Ectodermal cell (in vitro differentiated cells): ENCODE results near the gene C5orf63.

ENCODE experiments used
- H3K27ac ChIP-seq: 2 replicates; pipeline ENCODE4 v1.7.0; 2013; ENCODE audit warnings: mild to moderate bottlenecking, low read depth, low read length; ENCODE audit not compliant: insufficient read depth, poor library complexity, severe bottlenecking
- H3K27me3 ChIP-seq: 2 replicates; pipeline ENCODE4 v1.7.0; 2013; ENCODE audit warnings: mild to moderate bottlenecking, low read length; ENCODE audit not compliant: insufficient read depth, control insufficient read depth, poor library complexity, severe bottlenecking
- H3K36me3 ChIP-seq: one replicate; pipeline ENCODE4 v1.7.0; 2013; ENCODE audit warnings: low read length; ENCODE audit not compliant: control insufficient read depth, insufficient read depth
- H3K4me1 ChIP-seq: one replicate; pipeline ENCODE4 v1.7.0; 2013; ENCODE audit warnings: low read length; ENCODE audit not compliant: control insufficient read depth, insufficient read depth
- H3K4me3 ChIP-seq: 2 replicates; pipeline ENCODE4 v1.7.0; 2013; ENCODE audit warnings: low read depth, low read length, control low read depth; ENCODE audit not compliant: insufficient read depth
- H3K9me3 ChIP-seq: 2 replicates; pipeline ENCODE4 v1.7.0; 2013; ENCODE audit warnings: mild to moderate bottlenecking, low read length, moderate library complexity; ENCODE audit not compliant: control insufficient read depth
- WGBS, 2 experiments: methylation state at CpG; one replicate each; pipeline ENCODE4 v1.1.7; 2013; ENCODE audit warnings: missing lambda C conversion rate in 2 of 2; 5-methylcytosine and 5-hydroxymethylcytosine counted together

The C5orf63 gene

GRCh38 chr5:127077366-127077765, 4.1 kb upstream of the C5orf63 start:
- Histone ChIP-seq H3K36me3 (no peaks in the 10 kb centered on the region), H3K4me3 (no peak overlapping the region), H3K27me3 (no peaks in the 10 kb centered on the region), H3K9me3 (no peaks in the 10 kb centered on the region), H3K27ac (no peak overlapping the region), H3K4me1 (no peaks in the 10 kb centered on the region)
- 92 to 94% methylated on average over 1 of the region's 1 CpG for WGBS, 2 experiments

- Histone ChIP-seq H3K9me3 (no peaks in the 10 kb centered on the region), H3K36me3 (no peaks in the 10 kb centered on the region), H3K27me3 (no peaks in the 10 kb centered on the region), H3K27ac (no peak overlapping the region), H3K4me1 (no peaks in the 10 kb centered on the region), H3K4me3 (no peak overlapping the region)
- WGBS, 2 experiments: 53 to 57% methylated on average over 4 of the region's 4 CpGs
Observed at GRCh38 chr5:127076315-127077129, 3.2 kb upstream of the C5orf63 start.

- no peaks in the 10 kb centered on the region for H3K36me3 ChIP-seq
- H3K9me3 ChIP-seq: no peaks in the 10 kb centered on the region
- no peak overlapping the region for H3K27ac ChIP-seq
- H3K4me3 ChIP-seq: no peak overlapping the region
- 92 to 97% methylated on average over 3 of the region's 3 CpGs for WGBS, 2 experiments
- H3K4me1 ChIP-seq: no peaks in the 10 kb centered on the region
- H3K27me3 ChIP-seq: no peaks in the 10 kb centered on the region
Observed at GRCh38 chr5:127074466-127074865, 1.2 kb upstream of the C5orf63 start.

GRCh38 chr5:127070243-127070642, 3.1 kb downstream of the C5orf63 start:
- H3K4me1 ChIP-seq: no peaks in the 10 kb centered on the region
- no peaks in the 10 kb centered on the region for H3K27me3 ChIP-seq
- no peaks in the 10 kb centered on the region for H3K9me3 ChIP-seq
- H3K27ac ChIP-seq: no peak overlapping the region
- 74 to 91% methylated on average over 2 of the region's 2 CpGs for WGBS, 2 experiments
- H3K36me3 ChIP-seq: no peaks in the 10 kb centered on the region
- H3K4me3 ChIP-seq: no peak overlapping the region

- Histone ChIP-seq H3K9me3 (no peaks in the 10 kb centered on the region), H3K36me3 (no peaks in the 10 kb centered on the region), H3K4me1 (no peaks in the 10 kb centered on the region), H3K4me3 (no peak overlapping the region), H3K27ac (no peak overlapping the region), H3K27me3 (no peaks in the 10 kb centered on the region)
- 96 to 98% methylated on average over 2 of the region's 2 CpGs for WGBS, 2 experiments
Observed at GRCh38 chr5:127068493-127069214, 4.6 kb downstream of the C5orf63 start.

GRCh38 chr5:127066721-127067120, 6.6 kb downstream of the C5orf63 start:
- Histone ChIP-seq H3K36me3 (no peaks in the 10 kb centered on the region), H3K9me3 (no peaks in the 10 kb centered on the region), H3K27me3 (no peaks in the 10 kb centered on the region), H3K4me1 (no peaks in the 10 kb centered on the region), H3K4me3 (no peak overlapping the region), H3K27ac (no peak overlapping the region)

- Histone ChIP-seq H3K4me1 (no peaks in the 10 kb centered on the region), H3K9me3 (no peaks in the 10 kb centered on the region), H3K27me3 (no peaks in the 10 kb centered on the region), H3K27ac (no peak overlapping the region), H3K4me3 (no peak overlapping the region), H3K36me3 (no peaks in the 10 kb centered on the region)
- WGBS, 2 experiments: 91 to 97% methylated on average over 4 of the region's 4 CpGs
Observed at GRCh38 chr5:127064253-127064840, 9.0 kb downstream of the C5orf63 start.

- no peaks in the 10 kb centered on the region for H3K4me1 ChIP-seq
- no peak overlapping the region for H3K4me3 ChIP-seq
- H3K36me3 ChIP-seq: no peaks in the 10 kb centered on the region
- H3K9me3 ChIP-seq: no peaks in the 10 kb centered on the region
- WGBS, 2 experiments: 93 to 96% methylated on average over 2 of the region's 2 CpGs
- no peak overlapping the region for H3K27ac ChIP-seq
- H3K27me3 ChIP-seq: no peaks in the 10 kb centered on the region
Observed at GRCh38 chr5:127063257-127063913, 9.9 kb downstream of the C5orf63 start.

- Histone ChIP-seq H3K27me3 (no peaks in the 10 kb centered on the region), H3K9me3 (no peaks in the 10 kb centered on the region), H3K4me3 (no peak overlapping the region), H3K4me1 (no peaks in the 10 kb centered on the region), H3K36me3 (no peaks in the 10 kb centered on the region), H3K27ac (no peak overlapping the region)
- WGBS, 2 experiments: 73 to 89% methylated on average over 1 of the region's 1 CpG
Observed at GRCh38 chr5:127061956-127062355, 11.3 kb downstream of the C5orf63 start.

GRCh38 chr5:127061537-127061936, 11.8 kb downstream of the C5orf63 start:
- Histone ChIP-seq H3K4me1 (no peaks in the 10 kb centered on the region), H3K27ac (no peak overlapping the region), H3K36me3 (no peaks in the 10 kb centered on the region), H3K27me3 (no peaks in the 10 kb centered on the region), H3K4me3 (no peak overlapping the region), H3K9me3 (no peaks in the 10 kb centered on the region)
- 100% methylated on average over 1 of the region's 1 CpG; no CpG with 5 or more reads in 1 of the 2 experiments for WGBS, 2 experiments
